ENCODE data around the gene TTYH3. TPM values are rescaled to one million over a fixed set of nuclear protein-coding genes. Genes with fewer than 3 reads are reported as not detected.

TTYH3 gene
- total and polyA plus RNA-seq, 9 of the 15 experiments (the other 6 are each of a cell fraction or from before 2014, with no cell fraction given): 0.01 to 5.5 (median 1.1) TPM

DNA sequence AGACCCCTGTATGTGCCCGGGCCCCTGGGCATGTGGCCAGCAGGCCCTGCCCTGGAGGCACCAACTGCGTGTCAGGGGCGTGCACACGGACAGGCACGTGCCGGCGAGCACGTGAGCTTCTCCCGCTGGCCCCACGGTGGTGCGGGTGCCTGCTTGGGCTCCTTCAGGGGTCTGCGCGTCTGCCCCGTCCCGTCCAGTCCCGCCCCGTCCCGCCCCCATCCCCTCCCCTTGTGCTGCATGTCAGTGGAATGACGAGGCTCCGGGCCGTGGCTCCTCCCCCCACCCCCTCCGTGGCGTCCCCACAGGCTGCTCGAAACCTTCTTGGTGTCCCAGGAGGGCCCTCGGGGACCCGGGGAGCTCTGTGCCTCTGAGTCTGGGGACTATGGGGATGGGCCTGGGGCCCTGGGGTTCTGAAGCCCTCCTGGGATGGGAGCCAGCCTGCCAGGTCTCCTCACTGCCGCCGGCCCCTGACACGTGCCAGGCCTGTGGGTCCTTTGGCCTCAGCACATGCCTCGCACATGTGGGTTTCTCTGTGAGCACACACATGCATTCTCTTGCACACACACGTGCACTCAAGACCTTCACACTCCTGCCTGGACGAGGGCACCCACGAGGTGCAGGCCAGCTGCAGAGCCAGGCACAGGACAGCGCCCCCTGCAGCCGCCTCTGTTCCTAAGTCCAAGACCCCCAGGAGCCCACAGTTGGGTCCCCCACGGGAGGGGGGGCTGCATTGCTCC lies 28.7 kb downstream of the TTYH3 start:
- H3K9me1 ChIP-seq (ENCODE audit: control insufficient read depth, insufficient read depth, low read length): peaks cover 3% of the 10 kb centered on the region
- peaks cover 4 to 77% of the 10 kb centered on the region in 2 experiments for H3K4me1 ChIP-seq (replicated peaks in 1 of 2; ENCODE audit: control insufficient read depth in 2 of 2, insufficient read depth in 2 of 2, low read length in 2 of 2)
- ChIA-PET CTCF (ENCODE audit: low intra/inter-chr PET ratio) (no interaction called here), POLR2A (no interaction called here)
- peak; percentile 68 for ATAC-seq
- H3K27me3 ChIP-seq (ENCODE audit: control insufficient read depth in 2 of 2, insufficient read depth in 2 of 2, low read length in 2 of 2): peaks cover 0 to 14% of the 10 kb centered on the region in 2 experiments; a peak in 2 of 5 replicates
- no peaks in the 10 kb centered on the region for H3K36me3 ChIP-seq (ENCODE audit: control insufficient read depth, insufficient read depth, low read length)
- no TSS peak for BruUV-seq (replicated peaks)
- WGBS (ENCODE audit: insufficient coverage, low coverage, missing lambda C conversion rate): 25% methylated on average over 13 of the region's 36 CpGs
- no peaks in the 10 kb centered on the region for H3K9me3 ChIP-seq (replicated peaks; ENCODE audit: control insufficient read depth, insufficient read depth, low read depth, low read length)
- peak overlapping the region in 1 of 2 experiments; percentile 83; a peak in 2 of 4 replicates for H3K9ac ChIP-seq (ENCODE audit: insufficient read depth in 1 of 2, low read depth in 2 of 2, low read length in 2 of 2)
- H3K4me3 ChIP-seq: no peak overlapping the region
- in situ Hi-C loops (cut with MboI): no loop called here
- no peak for FAIRE-seq
- DNase-seq (ENCODE audit: extremely low read depth in 1 of 4, low spot score in 3 of 4): peak; percentile 58 to 85 (median 76)
- H3K4me2 ChIP-seq (ENCODE audit: insufficient read depth, low read length): no peak overlapping the region
- H2AFZ ChIP-seq (ENCODE audit: low read depth, low read length): peak overlapping the region; percentile 86
- peaks cover 5% of the 10 kb centered on the region; the same call in 1 of the 2 replicates for H4K20me1 ChIP-seq (replicated peaks; ENCODE audit: control insufficient read depth, insufficient read depth, low read length)
- H3K27ac ChIP-seq (ENCODE audit: extremely low read depth, low read depth, low read length): no peak overlapping the region
- intact Hi-C loops (cut with micrococcal nuclease): loop anchor here (10.0 kb wide), 1 partner anchor 186 kb away; the partner anchor contains the start of gene GRIFIN
- no peaks in the 10 kb centered on the region for H3K79me2 ChIP-seq (ENCODE audit: control insufficient read depth, insufficient read depth, low read length)
- TF ChIP-seq TCF7L2 (IDR thresholded peaks at IDR 0.05; ENCODE audit: low read depth, low read length): no peak
- no peak; the same call in 1 of the 2 replicates for TF ChIP-seq CEBPG (CRISPR knock-in tag; IDR thresholded peaks at IDR 0.05)
- TF ChIP-seq CEBPG (tag; conservative IDR thresholded peaks at IDR 0.05 in 1 of 2, IDR thresholded peaks at IDR 0.05 in 1 of 2): no peak
- no peak for TF ChIP-seq SRSF3 (IDR thresholded peaks at IDR 0.05; ENCODE audit: insufficient read depth, low read length)
- TF ChIP-seq ZNF121 (CRISPR knock-in tag; conservative IDR thresholded peaks at IDR 0.05): no peak
- no peak for TF ChIP-seq HNRNPH1 (optimal IDR thresholded peaks at IDR 0.05; ENCODE audit: low read depth, low read length)
- TF ChIP-seq ZBTB7A (IDR thresholded peaks at IDR 0.05; ENCODE audit: borderline replicate concordance, control insufficient read depth, low read depth, low read length): peak; percentile 93
- TF ChIP-seq CBFA2T2 (conservative IDR thresholded peaks at IDR 0.05): no peak
- no peak for TF ChIP-seq HDAC8 (tag; IDR thresholded peaks at IDR 0.05)
- TF ChIP-seq FOXK1 (CRISPR knock-in tag; IDR thresholded peaks at IDR 0.05; ENCODE audit: borderline replicate concordance): 0 out of 2 replicates have a peak, but pooled peaks have one; percentile 53
- TF ChIP-seq BHLHE40 (IDR thresholded peaks at IDR 0.05; ENCODE audit: low read length): peak; percentile 84
- TF ChIP-seq TOE1 (IDR thresholded peaks at IDR 0.05; ENCODE audit: borderline replicate concordance): no peak
- TF ChIP-seq TOE1 (CRISPR knock-in tag; IDR thresholded peaks at IDR 0.05; ENCODE audit: borderline replicate concordance, low read depth): no peak
- TF ChIP-seq SIRT6 (IDR thresholded peaks at IDR 0.05; ENCODE audit: low read depth, low read length): no peak
- no peak for TF ChIP-seq ZFP1 (CRISPR knock-in tag; IDR thresholded peaks at IDR 0.05)
- TF ChIP-seq FOXP1 (CRISPR knock-in tag; IDR thresholded peaks at IDR 0.05): peak; percentile 80; the same call in 1 of the 2 replicates
- TF ChIP-seq ZBTB33 (CRISPR knock-in tag; IDR thresholded peaks at IDR 0.05): no peak
- no peak for TF ChIP-seq MCM7 (IDR thresholded peaks at IDR 0.05)
- no peak for TF ChIP-seq ZNF232 (CRISPR knock-in tag; IDR thresholded peaks at IDR 0.05)
- no peak for TF ChIP-seq TSC22D4 (tag; IDR thresholded peaks at IDR 0.05)
- TF ChIP-seq, protein P1, sequence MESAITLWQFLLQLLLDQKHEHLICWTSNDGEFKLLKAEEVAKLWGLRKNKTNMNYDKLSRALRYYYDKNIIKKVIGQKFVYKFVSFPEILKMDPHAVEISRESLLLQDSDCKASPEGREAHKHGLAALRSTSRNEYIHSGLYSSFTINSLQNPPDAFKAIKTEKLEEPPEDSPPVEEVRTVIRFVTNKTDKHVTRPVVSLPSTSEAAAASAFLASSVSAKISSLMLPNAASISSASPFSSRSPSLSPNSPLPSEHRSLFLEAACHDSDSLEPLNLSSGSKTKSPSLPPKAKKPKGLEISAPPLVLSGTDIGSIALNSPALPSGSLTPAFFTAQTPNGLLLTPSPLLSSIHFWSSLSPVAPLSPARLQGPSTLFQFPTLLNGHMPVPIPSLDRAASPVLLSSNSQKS (CRISPR knock-in tag; IDR thresholded peaks at IDR 0.05): no peak
